Measurements from ENCODE around the gene ATP5IF1. TPM values are rescaled to one million over a fixed set of nuclear protein-coding genes. Genes with fewer than 3 reads are reported as not detected.

The ATP5IF1 gene
- total and polyA plus RNA-seq, 2 of the 13 experiments (the other 11 are each of a cell fraction or from before 2014, with no cell fraction given), result 97.7 to 131 TPM

DNA sequence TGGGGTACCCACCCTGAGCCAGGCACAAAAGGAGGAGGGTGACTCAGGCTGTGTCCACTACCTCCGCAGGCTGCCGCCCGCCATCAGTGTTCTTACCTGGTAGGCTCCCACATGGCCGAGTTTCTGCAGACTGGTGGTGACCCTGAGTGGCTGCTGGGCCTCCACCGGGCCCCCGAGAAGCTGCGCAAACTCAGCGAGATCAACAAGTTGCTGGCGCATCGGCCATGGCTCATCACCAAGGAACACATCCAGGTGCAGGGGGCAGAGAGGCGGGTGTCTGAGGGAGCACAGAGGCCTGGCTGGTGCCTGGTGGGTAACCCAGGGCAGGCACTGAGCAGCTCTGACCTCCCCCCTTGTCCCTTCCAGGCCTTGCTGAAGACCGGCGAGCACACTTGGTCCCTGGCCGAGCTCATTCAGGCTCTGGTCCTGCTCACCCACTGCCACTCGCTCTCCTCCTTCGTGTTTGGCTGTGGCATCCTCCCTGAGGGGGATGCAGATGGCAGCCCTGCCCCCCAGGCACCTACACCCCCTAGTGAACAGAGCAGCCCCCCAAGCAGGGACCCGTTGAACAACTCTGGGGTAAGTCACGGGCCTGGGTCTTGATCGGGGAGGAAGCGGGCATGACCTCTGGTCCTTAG, 36.4 kb downstream of the ATP5IF1 start:
- Histone ChIP-seq H3K9me3 (ENCODE audit: low read length) (no peaks in the 10 kb centered on the region), H3K4me3 (replicated peaks in 1 of 3; ENCODE audit: insufficient read depth in 1 of 3, low read depth in 2 of 3, low read length in 3 of 3) (no peak overlapping the region), H3K27ac (ENCODE audit: extremely low read length, insufficient read depth, low read length) (no peak overlapping the region), H3K79me2 (ENCODE audit: insufficient read depth, low read length) (peaks cover 21% of the 10 kb centered on the region), H4K20me1 (ENCODE audit: insufficient read depth, low read length) (peaks cover 15% of the 10 kb centered on the region; the same call in 1 of the 2 replicates), H2AFZ (ENCODE audit: low read length) (no peak overlapping the region), H3K4me2 (ENCODE audit: low read depth, low read length) (no peak overlapping the region), H3K4me1 (ENCODE audit: insufficient read depth, low read length) (peaks cover 28% of the 10 kb centered on the region), H3K9ac (ENCODE audit: insufficient read depth, low read depth, low read length) (no peak overlapping the region), H3K36me3 (replicated peaks in 1 of 2; ENCODE audit: control insufficient read depth in 1 of 2, insufficient read depth in 2 of 2, low read length in 2 of 2) (peaks cover 31 to 65% of the 10 kb centered on the region in 2 experiments), H3K27me3 (ENCODE audit: control insufficient read depth in 1 of 2, insufficient read depth in 2 of 2, low read length in 2 of 2) (no peaks in the 10 kb centered on the region)
- ChIA-PET CTCF (ENCODE audit: low intra/inter-chr PET ratio, low total read pairs) (no interaction called here), POLR2A (no interaction called here)
- in situ Hi-C loops (cut with HindIII; ENCODE audit: extremely low pct_ligation_motif_present, low pct_unique_long_range_greater_than_20kb), result no loop called here
- 96% methylated on average over 7 of the region's 20 CpGs for WGBS (ENCODE audit: low lambda C conversion rate)
- ATAC-seq (no peak), FAIRE-seq (no peak), DNase-seq (ENCODE audit: low spot score) (no peak)
- BruUV-seq (replicated peaks), result no TSS peak
- intact Hi-C loops (cut with micrococcal nuclease; ENCODE audit: unreplicated experiment), result no loop called here
- TF ChIP-seq ZNF138 (CRISPR knock-in tag; IDR thresholded peaks at IDR 0.05; ENCODE audit: low read depth) (no peak), KLF13 (CRISPR knock-in tag; IDR thresholded peaks at IDR 0.05) (no peak), TBL1XR1 (IDR thresholded peaks at IDR 0.05; ENCODE audit: borderline replicate concordance, low read length, partially characterized antibody) (no peak), ZNF382 (CRISPR knock-in tag; IDR thresholded peaks at IDR 0.05; ENCODE audit: borderline replicate concordance) (no peak), ZNF207 (IDR thresholded peaks at IDR 0.05; ENCODE audit: borderline replicate concordance) (no peak), EZH2 (conservative IDR thresholded peaks at IDR 0.05; ENCODE audit: low read depth, low read length) (no peak), NPAS2 (CRISPR knock-in tag; IDR thresholded peaks at IDR 0.05; ENCODE audit: borderline replicate concordance) (no peak), ONECUT2 (CRISPR knock-in tag; IDR thresholded peaks at IDR 0.05) (no peak), ZFYVE20 (CRISPR knock-in tag; IDR thresholded peaks at IDR 0.05; ENCODE audit: borderline replicate concordance, low read depth) (no peak), JUN (CRISPR knock-in tag; IDR thresholded peaks at IDR 0.05) (no peak), ZNF296 (CRISPR knock-in tag; conservative IDR thresholded peaks at IDR 0.05) (no peak)
- TF ChIP-seq, protein P1, sequence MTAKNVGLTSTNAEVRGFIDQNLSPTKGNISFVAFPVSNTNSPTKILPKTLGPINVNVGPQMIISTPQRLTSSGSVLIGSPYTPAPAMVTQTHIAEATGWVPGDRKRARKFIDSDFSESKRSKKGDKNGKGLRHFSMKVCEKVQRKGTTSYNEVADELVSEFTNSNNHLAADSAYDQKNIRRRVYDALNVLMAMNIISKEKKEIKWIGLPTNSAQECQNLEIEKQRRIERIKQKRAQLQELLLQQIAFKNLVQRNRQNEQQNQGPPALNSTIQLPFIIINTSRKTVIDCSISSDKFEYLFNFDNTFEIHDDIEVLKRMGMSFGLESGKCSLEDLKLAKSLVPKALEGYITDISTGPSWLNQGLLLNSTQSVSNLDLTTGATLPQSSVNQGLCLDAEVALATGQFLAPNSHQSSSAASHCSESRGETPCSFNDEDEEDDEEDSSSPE (CRISPR knock-in tag; IDR thresholded peaks at IDR 0.05), result no peak
- TF ChIP-seq, protein P2, sequence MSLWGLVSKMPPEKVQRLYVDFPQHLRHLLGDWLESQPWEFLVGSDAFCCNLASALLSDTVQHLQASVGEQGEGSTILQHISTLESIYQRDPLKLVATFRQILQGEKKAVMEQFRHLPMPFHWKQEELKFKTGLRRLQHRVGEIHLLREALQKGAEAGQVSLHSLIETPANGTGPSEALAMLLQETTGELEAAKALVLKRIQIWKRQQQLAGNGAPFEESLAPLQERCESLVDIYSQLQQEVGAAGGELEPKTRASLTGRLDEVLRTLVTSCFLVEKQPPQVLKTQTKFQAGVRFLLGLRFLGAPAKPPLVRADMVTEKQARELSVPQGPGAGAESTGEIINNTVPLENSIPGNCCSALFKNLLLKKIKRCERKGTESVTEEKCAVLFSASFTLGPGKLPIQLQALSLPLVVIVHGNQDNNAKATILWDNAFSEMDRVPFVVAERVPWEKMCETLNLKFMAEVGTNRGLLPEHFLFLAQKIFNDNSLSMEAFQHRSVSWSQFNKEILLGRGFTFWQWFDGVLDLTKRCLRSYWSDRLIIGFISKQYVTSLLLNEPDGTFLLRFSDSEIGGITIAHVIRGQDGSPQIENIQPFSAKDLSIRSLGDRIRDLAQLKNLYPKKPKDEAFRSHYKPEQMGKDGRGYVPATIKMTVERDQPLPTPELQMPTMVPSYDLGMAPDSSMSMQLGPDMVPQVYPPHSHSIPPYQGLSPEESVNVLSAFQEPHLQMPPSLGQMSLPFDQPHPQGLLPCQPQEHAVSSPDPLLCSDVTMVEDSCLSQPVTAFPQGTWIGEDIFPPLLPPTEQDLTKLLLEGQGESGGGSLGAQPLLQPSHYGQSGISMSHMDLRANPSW (CRISPR knock-in tag; IDR thresholded peaks at IDR 0.05; ENCODE audit: borderline replicate concordance), result no peak
- TF ChIP-seq, protein P3, sequence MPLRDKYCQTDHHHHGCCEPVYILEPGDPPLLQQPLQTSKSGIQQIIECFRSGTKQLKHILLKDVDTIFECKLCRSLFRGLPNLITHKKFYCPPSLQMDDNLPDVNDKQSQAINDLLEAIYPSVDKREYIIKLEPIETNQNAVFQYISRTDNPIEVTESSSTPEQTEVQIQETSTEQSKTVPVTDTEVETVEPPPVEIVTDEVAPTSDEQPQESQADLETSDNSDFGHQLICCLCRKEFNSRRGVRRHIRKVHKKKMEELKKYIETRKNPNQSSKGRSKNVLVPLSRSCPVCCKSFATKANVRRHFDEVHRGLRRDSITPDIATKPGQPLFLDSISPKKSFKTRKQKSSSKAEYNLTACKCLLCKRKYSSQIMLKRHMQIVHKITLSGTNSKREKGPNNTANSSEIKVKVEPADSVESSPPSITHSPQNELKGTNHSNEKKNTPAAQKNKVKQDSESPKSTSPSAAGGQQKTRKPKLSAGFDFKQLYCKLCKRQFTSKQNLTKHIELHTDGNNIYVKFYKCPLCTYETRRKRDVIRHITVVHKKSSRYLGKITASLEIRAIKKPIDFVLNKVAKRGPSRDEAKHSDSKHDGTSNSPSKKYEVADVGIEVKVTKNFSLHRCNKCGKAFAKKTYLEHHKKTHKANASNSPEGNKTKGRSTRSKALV (CRISPR knock-in tag; IDR thresholded peaks at IDR 0.05), result no peak
- TF ChIP-seq, protein P4, sequence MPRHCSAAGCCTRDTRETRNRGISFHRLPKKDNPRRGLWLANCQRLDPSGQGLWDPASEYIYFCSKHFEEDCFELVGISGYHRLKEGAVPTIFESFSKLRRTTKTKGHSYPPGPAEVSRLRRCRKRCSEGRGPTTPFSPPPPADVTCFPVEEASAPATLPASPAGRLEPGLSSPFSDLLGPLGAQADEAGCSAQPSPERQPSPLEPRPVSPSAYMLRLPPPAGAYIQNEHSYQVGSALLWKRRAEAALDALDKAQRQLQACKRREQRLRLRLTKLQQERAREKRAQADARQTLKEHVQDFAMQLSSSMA (CRISPR knock-in tag; IDR thresholded peaks at IDR 0.05), result no peak

All from HepG2 (cell line).